Mesendoderm (in vitro differentiated cells): Measurements from ENCODE around the gene STOML3.
A peak's percentile ranks its signal among the peaks of the same experiment; 100 is the strongest.
"Not testable (repeated sequence)": the region's sequence is repeated elsewhere in the genome, so short reads cannot be mapped to it uniquely, and the experiment has no call there.

ENCODE experiments used
- DNase-seq: peaks from one replicate; pipeline ENCODE4 v3.0.0; 2013
- H2AK5ac ChIP-seq: 2 replicates; pipeline ENCODE4 v1.6.1; 2013; ENCODE audit warnings: low read length, inconsistent platforms
- H2BK120ac ChIP-seq: 2 replicates; pipeline ENCODE4 v1.6.1; 2013; ENCODE audit warnings: low read depth, mild to moderate bottlenecking, low read length, moderate library complexity, mixed read lengths
- H2BK15ac ChIP-seq: replicated peaks from 2 replicates; pipeline ENCODE4 v1.6.1; 2013; ENCODE audit warnings: low read depth, mild to moderate bottlenecking, moderate library complexity
- H2BK5ac ChIP-seq: 2 replicates; pipeline ENCODE4 v1.6.1; 2013; ENCODE audit warnings: low read length, inconsistent platforms
- H3K18ac ChIP-seq: 2 replicates; pipeline ENCODE4 v1.6.1; 2013; ENCODE audit warnings: mild to moderate bottlenecking, low read length, mixed read lengths
- H3K23ac ChIP-seq: one replicate; pipeline ENCODE4 v1.6.1; 2013; ENCODE audit warnings: low read length
- H3K27ac ChIP-seq: 2 replicates; pipeline ENCODE4 v1.5.1; 2013; ENCODE audit warnings: low read depth, mild to moderate bottlenecking, inconsistent platforms, low read length, moderate library complexity
- H3K27me3 ChIP-seq: 2 replicates; pipeline ENCODE4 v1.6.1; 2013; ENCODE audit warnings: low read length, control low read depth, mild to moderate bottlenecking, inconsistent platforms; ENCODE audit not compliant: insufficient read depth, poor library complexity
- H3K36me3 ChIP-seq: 2 replicates; pipeline ENCODE4 v1.6.1; 2013; ENCODE audit warnings: low read length, inconsistent platforms; ENCODE audit not compliant: control insufficient read depth, insufficient read depth
- H3K4ac ChIP-seq: one replicate; pipeline ENCODE4 v1.6.1; 2013; ENCODE audit warnings: low read depth, mild to moderate bottlenecking, low read length, moderate library complexity
- H3K4me1 ChIP-seq: 2 replicates; pipeline ENCODE4 v1.6.1; 2013; ENCODE audit warnings: low read depth, low read length, inconsistent platforms; ENCODE audit not compliant: control insufficient read depth
- H3K4me2 ChIP-seq: 2 replicates; pipeline ENCODE4 v1.6.1; 2013; ENCODE audit warnings: low read length
- H3K4me3 ChIP-seq: 2 replicates; pipeline ENCODE4 v1.5.1; 2013; ENCODE audit warnings: mild to moderate bottlenecking, low read length
- H3K56ac ChIP-seq: one replicate; pipeline ENCODE4 v1.6.1; 2013; ENCODE audit warnings: low read length
- H3K79me1 ChIP-seq: 2 replicates; pipeline ENCODE4 v1.6.1; 2013; ENCODE audit warnings: low read length, inconsistent platforms
- H3K79me2 ChIP-seq: 2 replicates; pipeline ENCODE4 v1.6.1; 2013; ENCODE audit warnings: mild to moderate bottlenecking, low read length; ENCODE audit not compliant: control insufficient read depth, insufficient read depth
- H3K9ac ChIP-seq: 2 replicates; pipeline ENCODE4 v1.6.1; 2013; ENCODE audit warnings: low read length, inconsistent platforms
- H4K5ac ChIP-seq: one replicate; pipeline ENCODE4 v1.6.1; 2013; ENCODE audit warnings: low read length
- H4K8ac ChIP-seq: one replicate; pipeline ENCODE4 v1.6.1; 2013; ENCODE audit warnings: low read depth, mild to moderate bottlenecking, control low read depth, low read length, moderate library complexity
- WGBS: extraction: QIAGEN DNeasy Blood & Tissue Kit; methylation state at CpG from one replicate; pipeline ENCODE4 v1.1.7; 2013; ENCODE audit warnings: low lambda C conversion rate, missing lambda C conversion rate; ENCODE audit not compliant: insufficient coverage; ENCODE audit errors: extremely low coverage; 5-methylcytosine and 5-hydroxymethylcytosine counted together

The STOML3 gene

GRCh38 chr13:39013462-39013861 lies 22.8 kb upstream of the STOML3 start:
- no peak overlapping the region for H3K27ac ChIP-seq
- H4K8ac ChIP-seq: no peak overlapping the region
- H3K27me3 ChIP-seq: no peaks in the 10 kb centered on the region
- H3K79me2 ChIP-seq: no peaks in the 10 kb centered on the region
- H2BK120ac ChIP-seq: no peak overlapping the region
- H3K18ac ChIP-seq: no peak overlapping the region
- no peaks in the 10 kb centered on the region for H3K4me1 ChIP-seq
- H3K4ac ChIP-seq: no peak overlapping the region
- no peak overlapping the region for H3K23ac ChIP-seq
- H2AK5ac ChIP-seq: no peak overlapping the region
- no peak overlapping the region for H4K5ac ChIP-seq
- H3K9ac ChIP-seq: no peak overlapping the region
- peaks cover 11% of the 10 kb centered on the region for H3K36me3 ChIP-seq
- no peaks in the 10 kb centered on the region for H3K79me1 ChIP-seq
- no peak overlapping the region for H3K56ac ChIP-seq
- DNase-seq: no peak
- no peak overlapping the region for H3K4me2 ChIP-seq
- no peak overlapping the region for H3K4me3 ChIP-seq
- no peak overlapping the region for H2BK15ac ChIP-seq
- no peak overlapping the region for H2BK5ac ChIP-seq
- WGBS: no CpG with 5 or more reads among the region's 5 CpGs

- H2BK120ac ChIP-seq: no peak overlapping the region
- no peak overlapping the region for H4K8ac ChIP-seq
- no peak overlapping the region for H3K56ac ChIP-seq
- H2BK15ac ChIP-seq: no peak overlapping the region
- peaks cover 11% of the 10 kb centered on the region for H3K36me3 ChIP-seq
- H3K4me2 ChIP-seq: no peak overlapping the region
- no peak overlapping the region for H3K23ac ChIP-seq
- H3K4me1 ChIP-seq: no peaks in the 10 kb centered on the region
- no peaks in the 10 kb centered on the region for H3K79me1 ChIP-seq
- DNase-seq: peak; percentile 63
- H2AK5ac ChIP-seq: no peak overlapping the region
- no peak overlapping the region for H4K5ac ChIP-seq
- no peaks in the 10 kb centered on the region for H3K79me2 ChIP-seq
- no peak overlapping the region for H3K27ac ChIP-seq
- no peak overlapping the region for H2BK5ac ChIP-seq
- H3K18ac ChIP-seq: no peak overlapping the region
- no peaks in the 10 kb centered on the region for H3K27me3 ChIP-seq
- WGBS: no CpG with 5 or more reads among the region's 7 CpGs
- no peak overlapping the region for H3K4ac ChIP-seq
- H3K9ac ChIP-seq: no peak overlapping the region
- H3K4me3 ChIP-seq: no peak overlapping the region
These were observed 22.0 kb upstream of the STOML3 start for GRCh38 chr13:39012608-39013007.

- H3K4ac ChIP-seq, H3K36me3 ChIP-seq, H3K27ac ChIP-seq, H3K79me1 ChIP-seq, H3K56ac ChIP-seq, H3K4me2 ChIP-seq, H3K18ac ChIP-seq, H3K4me1 ChIP-seq, H4K8ac ChIP-seq, H4K5ac ChIP-seq, H3K23ac ChIP-seq, H2BK120ac ChIP-seq, H3K4me3 ChIP-seq, H2AK5ac ChIP-seq, H2BK15ac ChIP-seq, H3K79me2 ChIP-seq, H2BK5ac ChIP-seq, H3K9ac ChIP-seq, H3K27me3 ChIP-seq, DNase-seq: not testable (repeated sequence)
- WGBS: no CpG with 5 or more reads among the region's 29 CpGs
These were observed 15.9 kb upstream of the STOML3 start for GRCh38 chr13:39006371-39007111.

- no peak overlapping the region for H3K4me2 ChIP-seq
These were observed 8.1 kb upstream of the STOML3 start for GRCh38 chr13:38998739-38999138.

GRCh38 chr13:38993381-38993780 lies 2.8 kb upstream of the STOML3 start:
- Histone ChIP-seq H2BK15ac (no peak overlapping the region), H2AK5ac (no peak overlapping the region), H3K9ac (no peak overlapping the region), H4K8ac (no peak overlapping the region), H2BK120ac (no peak overlapping the region), H3K4me2 (no peak overlapping the region), H3K23ac (no peak overlapping the region), H4K5ac (no peak overlapping the region), H3K4me3 (no peak overlapping the region), H3K27me3 (no peaks in the 10 kb centered on the region), H3K4me1 (no peaks in the 10 kb centered on the region), H3K36me3 (no peaks in the 10 kb centered on the region), H3K4ac (no peak overlapping the region), H3K79me2 (no peaks in the 10 kb centered on the region), H3K18ac (no peak overlapping the region), H3K27ac (no peak overlapping the region), H3K56ac (no peak overlapping the region), H3K79me1 (no peaks in the 10 kb centered on the region), H2BK5ac (no peak overlapping the region)
- whole genome bisulfite sequencing: no CpG with 5 or more reads among the region's 4 CpGs
- no peak for DNase-seq

More at GRCh38 chr13:38998739-38999138, 8.1 kb upstream of the STOML3 start:
- H3K23ac ChIP-seq: no peak overlapping the region
- DNase-seq: no peak
- no CpG with 5 or more reads among the region's 3 CpGs for WGBS
- H4K8ac ChIP-seq: no peak overlapping the region
- no peak overlapping the region for H2AK5ac ChIP-seq
- no peak overlapping the region for H4K5ac ChIP-seq
- H3K27ac ChIP-seq: no peak overlapping the region
- H3K56ac ChIP-seq: no peak overlapping the region
- no peaks in the 10 kb centered on the region for H3K4me1 ChIP-seq
- H2BK120ac ChIP-seq: no peak overlapping the region
- H2BK15ac ChIP-seq: no peak overlapping the region
- no peaks in the 10 kb centered on the region for H3K27me3 ChIP-seq
- no peak overlapping the region for H3K4me3 ChIP-seq
- no peak overlapping the region for H3K4ac ChIP-seq
- H3K18ac ChIP-seq: no peak overlapping the region
- H3K9ac ChIP-seq: no peak overlapping the region
- no peaks in the 10 kb centered on the region for H3K36me3 ChIP-seq
- H2BK5ac ChIP-seq: no peak overlapping the region
- H3K79me2 ChIP-seq: no peaks in the 10 kb centered on the region
- H3K79me1 ChIP-seq: no peaks in the 10 kb centered on the region

GRCh38 chr13:38981096-38981495 lies 9.5 kb downstream of the STOML3 start:
- H2BK120ac ChIP-seq: no peak overlapping the region
- H3K4ac ChIP-seq: no peak overlapping the region
- H3K79me2 ChIP-seq: no peaks in the 10 kb centered on the region
- no peak overlapping the region for H3K4me2 ChIP-seq
- H4K8ac ChIP-seq: no peak overlapping the region
- H2BK5ac ChIP-seq: no peak overlapping the region
- no peak overlapping the region for H3K56ac ChIP-seq
- H3K36me3 ChIP-seq: no peaks in the 10 kb centered on the region
- no peak overlapping the region for H3K4me3 ChIP-seq
- no peaks in the 10 kb centered on the region for H3K79me1 ChIP-seq
- WGBS: no CpG with 5 or more reads among the region's 2 CpGs
- H3K23ac ChIP-seq: no peak overlapping the region
- H2AK5ac ChIP-seq: no peak overlapping the region
- H4K5ac ChIP-seq: no peak overlapping the region
- H3K27ac ChIP-seq: no peak overlapping the region
- H3K18ac ChIP-seq: no peak overlapping the region
- no peaks in the 10 kb centered on the region for H3K4me1 ChIP-seq
- no peak overlapping the region for H2BK15ac ChIP-seq
- DNase-seq: peak; percentile 68
- no peaks in the 10 kb centered on the region for H3K27me3 ChIP-seq
- no peak overlapping the region for H3K9ac ChIP-seq
